Ishikawa (cell line): ENCODE results near the gene WDR18.

ENCODE experiments used
- CEBPB ChIP-seq: IDR thresholded peaks from 2 replicates; pipeline ENCODE4 v1.6.1; 2012
- CREB1 ChIP-seq: IDR thresholded peaks from 2 replicates; pipeline ENCODE4 v1.6.1; 2012; ENCODE audit warnings: low read depth
- EGR1 ChIP-seq: IDR thresholded peaks from 2 replicates; pipeline ENCODE4 v1.6.1; 2012
- EP300 ChIP-seq: IDR thresholded peaks from 2 replicates; pipeline ENCODE4 v1.6.1; 2012; ENCODE audit warnings: borderline replicate concordance
- FOXM1 ChIP-seq: IDR thresholded peaks from 2 replicates; pipeline ENCODE4 v1.6.1; 2012; ENCODE audit warnings: low read depth, borderline replicate concordance
- NFIC ChIP-seq: IDR thresholded peaks from 2 replicates; pipeline ENCODE4 v1.6.1; 2012
- RAD21 ChIP-seq: IDR thresholded peaks from 2 replicates; pipeline ENCODE4 v1.6.1; 2012; ENCODE audit warnings: low read depth
- TAF1 ChIP-seq: IDR thresholded peaks from 2 replicates; pipeline ENCODE4 v1.6.1; 2012; ENCODE audit warnings: low read depth, mild to moderate bottlenecking
- TCF12 ChIP-seq: IDR thresholded peaks from 2 replicates; pipeline ENCODE4 v1.6.1; 2012; ENCODE audit warnings: low read depth
- TEAD4 ChIP-seq: IDR thresholded peaks from 2 replicates; pipeline ENCODE4 v1.6.1; 2012
- USF1 ChIP-seq: IDR thresholded peaks from 2 replicates; pipeline ENCODE4 v1.6.1; 2012
- YY1 ChIP-seq: IDR thresholded peaks from 2 replicates; pipeline ENCODE4 v1.6.1; 2012; ENCODE audit warnings: low read depth
- ZBTB7A ChIP-seq: IDR thresholded peaks from 2 replicates; pipeline ENCODE4 v1.6.1; 2012; ENCODE audit warnings: low read depth
- TF ChIP-seq, protein P1 (sequence below): IDR thresholded peaks from 2 replicates; pipeline ENCODE4 v1.6.1; 2012
- TF ChIP-seq, protein P2 (sequence below): IDR thresholded peaks from 2 replicates; pipeline ENCODE4 v1.6.1; 2012; ENCODE audit warnings: low read depth, mild to moderate bottlenecking

Gene WDR18

DNA sequence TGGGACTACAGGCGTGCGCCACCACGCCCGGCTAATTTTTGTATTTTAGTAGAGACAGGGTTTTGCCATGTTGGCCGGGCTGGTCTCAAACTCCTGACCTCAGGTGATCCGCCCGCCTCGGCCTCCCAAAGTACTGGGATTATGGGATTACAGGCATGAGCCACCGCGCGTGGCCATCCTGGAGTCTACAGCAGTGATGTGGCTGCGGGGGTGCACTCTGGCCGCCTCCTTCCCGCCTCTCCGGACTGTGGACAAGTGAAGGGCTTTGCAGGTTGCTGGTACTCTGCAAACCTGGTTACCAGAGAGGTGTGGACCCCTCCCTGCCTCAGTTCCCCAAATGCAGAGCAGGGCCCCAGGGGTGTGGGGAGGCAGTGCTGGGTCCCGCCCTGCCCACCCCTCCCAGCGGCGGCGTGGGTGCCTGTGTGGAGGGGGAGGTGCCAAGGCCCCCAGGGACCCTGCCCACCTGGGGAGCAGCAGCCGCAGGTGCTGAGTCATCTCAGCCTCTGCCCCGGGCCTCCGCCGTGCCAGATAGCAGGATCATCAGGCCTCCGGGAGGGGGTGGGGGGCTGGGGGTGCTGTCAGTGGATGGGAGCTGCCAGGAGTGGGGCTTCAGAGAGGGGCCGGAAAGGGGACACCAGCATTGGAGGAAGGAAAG is 35.2 kb upstream of the WDR18 start:
- TF ChIP-seq ZBTB7A (no peak), FOXM1 (no peak), RAD21 (no peak), CEBPB (no peak), EGR1 (no peak), TAF1 (no peak), USF1 (no peak), YY1 (no peak), CREB1 (no peak), TEAD4 (no peak), EP300 (no peak)
- TF ChIP-seq, protein P1, sequence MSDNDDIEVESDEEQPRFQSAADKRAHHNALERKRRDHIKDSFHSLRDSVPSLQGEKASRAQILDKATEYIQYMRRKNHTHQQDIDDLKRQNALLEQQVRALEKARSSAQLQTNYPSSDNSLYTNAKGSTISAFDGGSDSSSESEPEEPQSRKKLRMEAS: no peak
- TF ChIP-seq, protein P2, sequence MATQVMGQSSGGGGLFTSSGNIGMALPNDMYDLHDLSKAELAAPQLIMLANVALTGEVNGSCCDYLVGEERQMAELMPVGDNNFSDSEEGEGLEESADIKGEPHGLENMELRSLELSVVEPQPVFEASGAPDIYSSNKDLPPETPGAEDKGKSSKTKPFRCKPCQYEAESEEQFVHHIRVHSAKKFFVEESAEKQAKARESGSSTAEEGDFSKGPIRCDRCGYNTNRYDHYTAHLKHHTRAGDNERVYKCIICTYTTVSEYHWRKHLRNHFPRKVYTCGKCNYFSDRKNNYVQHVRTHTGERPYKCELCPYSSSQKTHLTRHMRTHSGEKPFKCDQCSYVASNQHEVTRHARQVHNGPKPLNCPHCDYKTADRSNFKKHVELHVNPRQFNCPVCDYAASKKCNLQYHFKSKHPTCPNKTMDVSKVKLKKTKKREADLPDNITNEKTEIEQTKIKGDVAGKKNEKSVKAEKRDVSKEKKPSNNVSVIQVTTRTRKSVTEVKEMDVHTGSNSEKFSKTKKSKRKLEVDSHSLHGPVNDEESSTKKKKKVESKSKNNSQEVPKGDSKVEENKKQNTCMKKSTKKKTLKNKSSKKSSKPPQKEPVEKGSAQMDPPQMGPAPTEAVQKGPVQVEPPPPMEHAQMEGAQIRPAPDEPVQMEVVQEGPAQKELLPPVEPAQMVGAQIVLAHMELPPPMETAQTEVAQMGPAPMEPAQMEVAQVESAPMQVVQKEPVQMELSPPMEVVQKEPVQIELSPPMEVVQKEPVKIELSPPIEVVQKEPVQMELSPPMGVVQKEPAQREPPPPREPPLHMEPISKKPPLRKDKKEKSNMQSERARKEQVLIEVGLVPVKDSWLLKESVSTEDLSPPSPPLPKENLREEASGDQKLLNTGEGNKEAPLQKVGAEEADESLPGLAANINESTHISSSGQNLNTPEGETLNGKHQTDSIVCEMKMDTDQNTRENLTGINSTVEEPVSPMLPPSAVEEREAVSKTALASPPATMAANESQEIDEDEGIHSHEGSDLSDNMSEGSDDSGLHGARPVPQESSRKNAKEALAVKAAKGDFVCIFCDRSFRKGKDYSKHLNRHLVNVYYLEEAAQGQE: no peak

DNA sequence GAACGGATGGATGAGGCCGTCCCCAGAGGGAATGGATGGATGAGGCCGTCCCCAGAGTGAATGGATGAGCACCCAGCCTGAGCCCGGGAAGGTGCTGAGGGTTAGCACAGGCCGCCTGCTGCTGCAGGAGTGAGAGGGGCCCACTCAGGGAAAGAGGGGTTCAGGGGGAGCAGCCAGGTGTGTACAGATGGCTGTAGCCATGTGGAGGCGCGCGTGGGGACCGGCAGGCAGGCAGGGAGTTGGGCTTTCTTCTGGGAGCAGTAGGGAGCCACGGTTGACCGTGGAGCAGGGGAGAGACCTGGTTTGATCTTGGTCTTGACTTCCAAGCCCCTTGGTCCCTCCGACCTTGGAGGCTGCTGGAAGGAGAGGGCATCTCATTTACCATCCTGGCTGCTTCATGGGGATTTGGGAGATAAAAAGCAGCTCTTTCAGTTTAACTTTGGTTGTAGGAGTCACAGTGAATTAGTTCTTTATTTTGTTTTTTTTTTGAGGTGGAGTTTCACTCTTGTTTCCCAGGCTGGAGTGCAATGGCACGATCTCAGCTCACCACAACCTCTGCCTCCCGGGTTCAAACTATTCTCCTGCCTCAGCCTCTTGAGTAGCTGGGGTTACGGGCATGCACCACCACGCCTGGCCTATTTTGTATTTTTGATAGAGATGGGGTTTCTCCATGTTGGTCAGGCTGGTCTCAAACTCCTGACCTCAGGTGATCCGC is 33.6 kb upstream of the WDR18 start:
- TF ChIP-seq CEBPB: no peak
- TF ChIP-seq EGR1: no peak
- TF ChIP-seq USF1: no peak
- no peak for TF ChIP-seq YY1
- TF ChIP-seq FOXM1: no peak
- no peak for TF ChIP-seq TCF12
- TF ChIP-seq TAF1: no peak
- TF ChIP-seq, protein P1: no peak
- TF ChIP-seq NFIC: no peak
- no peak for TF ChIP-seq TEAD4
- TF ChIP-seq, protein P2: no peak
- TF ChIP-seq RAD21: no peak
- TF ChIP-seq EP300: no peak

GRCh38 chr19:952049-952679 is 32.0 kb upstream of the WDR18 start:
- TF ChIP-seq, protein P1: no peak
- TF ChIP-seq EGR1: no peak
- no peak for TF ChIP-seq EP300
- no peak for TF ChIP-seq YY1
- no peak for TF ChIP-seq TAF1
- TF ChIP-seq RAD21: no peak

DNA sequence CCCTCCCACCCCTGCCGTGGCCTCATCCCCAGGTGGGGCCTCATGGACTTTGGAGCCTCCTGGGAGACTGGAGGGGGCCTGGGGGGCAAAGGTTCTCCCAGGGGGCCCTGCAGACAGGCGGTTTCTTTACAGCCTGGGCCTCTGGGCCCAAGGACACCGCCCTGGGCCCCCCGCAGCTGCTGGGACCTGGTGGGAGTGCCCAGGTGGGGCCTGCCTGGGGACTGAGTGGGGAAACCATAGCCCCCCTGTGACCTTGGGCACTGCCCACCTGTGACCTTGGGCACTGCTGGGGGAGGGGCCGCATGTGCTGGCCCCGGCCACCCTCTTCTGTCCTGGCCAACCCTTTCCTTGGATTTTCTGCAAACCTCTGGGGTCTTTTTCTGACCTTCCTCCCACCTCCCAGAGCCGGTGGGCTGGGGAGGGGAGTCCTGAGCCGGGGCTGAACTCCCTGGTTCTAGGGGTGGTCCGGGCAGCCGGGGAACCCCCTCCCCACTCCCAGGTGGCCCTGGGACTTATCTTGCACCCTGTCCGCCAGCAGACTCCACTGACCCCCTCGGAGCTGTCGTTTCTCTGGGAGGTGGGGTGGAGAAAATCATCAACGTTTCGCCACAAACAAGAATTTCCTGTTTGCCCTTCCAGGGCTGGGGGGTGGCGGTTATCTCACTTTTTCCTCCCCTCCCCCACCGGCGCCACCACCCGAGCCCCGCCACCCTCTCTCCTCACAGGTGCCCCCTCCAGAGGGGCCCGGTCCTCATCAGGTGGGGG is 31.3 kb upstream of the WDR18 start:
- TF ChIP-seq TEAD4: no peak; the same call in 1 of the 2 replicates
- TF ChIP-seq TCF12: peak; percentile 24; the same call in 1 of the 2 replicates
- peak; percentile 57 for TF ChIP-seq ZBTB7A
- TF ChIP-seq CEBPB: peak; percentile 31; the same call in 1 of the 2 replicates
